Spleen (tissue), 11 donors: ENCODE data around the gene PHF20. TPM values are rescaled to one million over a fixed set of nuclear protein-coding genes. Genes with fewer than 3 reads are reported as not detected.

Experiments used
- DNase-seq: peaks from one replicate; pipeline ENCODE4 v3.0.0-alpha.2; 2020
- H3K27ac ChIP-seq, 8 donors: fragments of 200-600 bp; sonication (generic) in 7 of 8; 1 replicate in 4 of 8; 2 replicates in 4 of 8; pipeline versions ENCODE4 v1.5.0 to v1.8.0; 2016 to 2021; ENCODE audit warnings: inconsistent platforms in 4 of 8, mild to moderate bottlenecking in 4 of 8, moderate library complexity in 1 of 8
- H3K27me3 ChIP-seq, 7 donors: fragments of 200-600 bp; sonication (generic) in 6 of 7; replicated peaks in 1 of 7; 1 replicate in 4 of 7; 2 replicates in 3 of 7; pipeline versions ENCODE4 v1.5.0 to v1.8.0; 2016 to 2021; ENCODE audit warnings: inconsistent platforms in 3 of 7, mild to moderate bottlenecking in 1 of 7
- H3K36me3 ChIP-seq, 6 donors: fragments of 200-600 bp; sonication (generic) in 5 of 6; 1 replicate in 4 of 6; 2 replicates in 2 of 6; pipeline versions ENCODE4 v1.5.0 to v1.8.0; 2016 to 2021; ENCODE audit warnings: inconsistent platforms in 2 of 6
- H3K4me1 ChIP-seq, 6 donors: fragments of 200-600 bp; sonication (generic) in 5 of 6; 1 replicate in 3 of 6; 2 replicates in 3 of 6; pipeline versions ENCODE4 v1.5.0 to v1.8.0; 2016 to 2021; ENCODE audit warnings: inconsistent platforms in 3 of 6
- H3K4me3 ChIP-seq, 8 donors: fragments of 200-600 bp; sonication (generic) in 7 of 8; 1 replicate in 4 of 8; 2 replicates in 4 of 8; pipeline versions ENCODE4 v1.5.0 to v1.8.0; 2016 to 2021; ENCODE audit warnings: inconsistent platforms in 4 of 8, mild to moderate bottlenecking in 4 of 8, moderate library complexity in 2 of 8
- H3K9me3 ChIP-seq, 8 donors: fragments of 200-600 bp; sonication (generic) in 7 of 8; 1 replicate in 4 of 8; 2 replicates in 4 of 8; pipeline versions ENCODE4 v1.5.0 to v1.8.0; 2016 to 2021; ENCODE audit warnings: inconsistent platforms in 4 of 8
- CTCF ChIP-seq, 11 experiments: fragments of 200-600 bp in 7 of 11; fragments of 450-650 bp in 4 of 11; sonication (generic) in 4 of 11; IDR thresholded peaks in 8 of 11; conservative IDR thresholded peaks in 3 of 11; 1 replicate in 7 of 11; 2 replicates in 4 of 11; pipeline versions ENCODE4 v1.4.0 to v1.8.0; 2016 to 2021; ENCODE audit warnings: antibody characterized with exemption in 11 of 11, inconsistent platforms in 4 of 11, mild to moderate bottlenecking in 1 of 11
- POLR2A ChIP-seq, 3 donors: fragments of 450-650 bp; IDR thresholded peaks; one replicate each; pipeline ENCODE4 v1.5.1; 2017; ENCODE audit warnings: antibody characterized with exemption in 3 of 3, mild to moderate bottlenecking in 1 of 3
- POLR2AphosphoS5 ChIP-seq, 3 donors: sonication (generic); formaldehyde crosslinking; IDR thresholded peaks; one replicate each; pipeline ENCODE4 v1.5.1; 2017; ENCODE audit warnings: antibody characterized with exemption in 3 of 3
- WGBS, 5 donors: extraction: QIAGEN DNeasy Blood & Tissue Kit in 3 of 5; methylation state at CpG; one replicate each; pipeline versions ENCODE4 v1.1.5 to v1.1.7; 2013 to 2018; 5-methylcytosine and 5-hydroxymethylcytosine counted together
- intact Hi-C: fragments of 100-400 bp; cut with DNase I; formaldehyde crosslinking; loops from one replicate; pipeline ENCODE4 v1.15.0; 2023; ENCODE audit warnings: low total_unique reads
- polyA plus RNA-seq, 3 donors: library from polyadenylated mRNA; stranded (reverse); fragments of 200-250 nt; gene quantifications; one replicate each; pipeline ENCODE4 v1.2.1, GENCODE V29; 2013
- total RNA-seq, 7 donors: library from RNA; depleted of rRNA in 3 of 7; stranded (reverse); fragments of >200 nt in 3 of 7; fragmentation: NEBNext Ultra II Directional in 4 of 7; extraction: Animal tissue kit (Norgen Biotek cat#: 25700) in 4 of 7; gene quantifications; one replicate each; pipeline versions ENCODE4 v1.1.0 to v1.2.1, GENCODE V29; 2016 to 2021
- donor health status: healthy with polysubstance abuse.
- donor health status: DM: no; HTN: no; CAD: no; lungs with moderate emphysema.
- donor health status: DM: no; HTN: no; CAD: no.
- donor health status: Bipolar disorder and iron deficiency.
- donor health status: healthy.
- donor health status: DM: no; HTN: no; CAD: no.
- donor health status: DM: yes; HTN: yes; CAD: no.

The PHF20 gene
- total and polyA plus RNA-seq, 10 donors = 40.0 to 89.9 (median 57.4) TPM

- no peak for DNase-seq
- no peak overlapping the region for H3K27ac ChIP-seq
- H3K9me3 ChIP-seq = no peaks in the 10 kb centered on the region
- no peak overlapping the region for H3K4me3 ChIP-seq
- peaks cover 12 to 100% (median 98%) of the 10 kb centered on the region in 6 donors for H3K36me3 ChIP-seq
- H3K27me3 ChIP-seq = no peaks in the 10 kb centered on the region
- H3K4me1 ChIP-seq = peaks cover 62 to 99% (median 89%) of the 10 kb centered on the region in 6 donors
- TF ChIP-seq POLR2AphosphoS5 (IDR thresholded peaks at IDR 0.05) = no peak
- no peak for TF ChIP-seq POLR2A (IDR thresholded peaks at IDR 0.05)
- TF ChIP-seq CTCF (IDR thresholded peaks at IDR 0.05 in 8 of 11, conservative IDR thresholded peaks at IDR 0.05 in 3 of 11) = no peak
- intact Hi-C loops = loop anchor here (10.0 kb wide), 1 partner anchor 152 kb away; no protein-coding TSS in a partner anchor
- 31 to 69% (median 59%) methylated on average over 1 of the region's 1 CpG for WGBS, 5 donors
Measured at GRCh38 chr20:35732644-35732982, 39.2 kb upstream of the PHF20 start.

- no peak for DNase-seq
- Histone ChIP-seq H3K4me1 (peaks cover 76 to 100% (median 100%) of the 10 kb centered on the region in 6 donors), H3K36me3 (peaks cover 8 to 100% (median 98%) of the 10 kb centered on the region in 6 donors), H3K27me3 (no peaks in the 10 kb centered on the region), H3K4me3 (peak overlapping the region in 1 of 8 donors; percentile 15), H3K27ac (no peak overlapping the region), H3K9me3 (no peaks in the 10 kb centered on the region)
- intact Hi-C loops = loop anchor here (10.0 kb wide), 1 partner anchor 150 kb away; no protein-coding TSS in a partner anchor
- no peak for TF ChIP-seq POLR2A (IDR thresholded peaks at IDR 0.05)
- TF ChIP-seq POLR2AphosphoS5 (IDR thresholded peaks at IDR 0.05) = no peak
- TF ChIP-seq CTCF (IDR thresholded peaks at IDR 0.05 in 8 of 11, conservative IDR thresholded peaks at IDR 0.05 in 3 of 11) = no peak
Measured at GRCh38 chr20:35734374-35734773, 37.4 kb upstream of the PHF20 start.

GRCh38 chr20:35734777-35735649 lies 36.8 kb upstream of the PHF20 start:
- Histone ChIP-seq H3K9me3 (no peaks in the 10 kb centered on the region), H3K27ac (no peak overlapping the region), H3K27me3 (no peaks in the 10 kb centered on the region), H3K36me3 (peaks cover 2 to 100% (median 96%) of the 10 kb centered on the region in 6 donors), H3K4me3 (peak overlapping the region in 1 of 8 donors; percentile 15), H3K4me1 (peaks cover 76 to 100% (median 100%) of the 10 kb centered on the region in 6 donors)
- no peak for TF ChIP-seq POLR2AphosphoS5 (IDR thresholded peaks at IDR 0.05)
- no peak for TF ChIP-seq CTCF (IDR thresholded peaks at IDR 0.05 in 8 of 11, conservative IDR thresholded peaks at IDR 0.05 in 3 of 11)
- TF ChIP-seq POLR2A (IDR thresholded peaks at IDR 0.05) = no peak
- 65 to 84% (median 71%) methylated on average over 4 of the region's 4 CpGs for WGBS, 5 donors
- no peak for DNase-seq
- intact Hi-C loops = loop anchor here (10.0 kb wide), 1 partner anchor 150 kb away; no protein-coding TSS in a partner anchor

GRCh38 chr20:35735826-35736470 lies 35.9 kb upstream of the PHF20 start:
- H3K4me1 ChIP-seq = peaks cover 78 to 100% (median 98%) of the 10 kb centered on the region in 6 donors
- no peaks in the 10 kb centered on the region for H3K9me3 ChIP-seq
- peak overlapping the region in 3 of 8 donors; percentile 0 to 11 (median 1) for H3K4me3 ChIP-seq
- intact Hi-C loops = loop anchor here (10.0 kb wide), 1 partner anchor 149 kb away; no protein-coding TSS in a partner anchor
- no peak for DNase-seq
- TF ChIP-seq POLR2A (IDR thresholded peaks at IDR 0.05) = no peak
- TF ChIP-seq POLR2AphosphoS5 (IDR thresholded peaks at IDR 0.05) = no peak
- TF ChIP-seq CTCF (IDR thresholded peaks at IDR 0.05 in 8 of 11, conservative IDR thresholded peaks at IDR 0.05 in 3 of 11) = no peak
- WGBS, 5 donors = 48 to 69% (median 59%) methylated on average over 7 of the region's 7 CpGs
- H3K36me3 ChIP-seq = peaks cover 2 to 98% (median 95%) of the 10 kb centered on the region in 6 donors
- H3K27me3 ChIP-seq = no peaks in the 10 kb centered on the region
- H3K27ac ChIP-seq = peak overlapping the region in 1 of 8 donors; percentile 14
